ENCODE results near the gene TRAIP.

DNA sequence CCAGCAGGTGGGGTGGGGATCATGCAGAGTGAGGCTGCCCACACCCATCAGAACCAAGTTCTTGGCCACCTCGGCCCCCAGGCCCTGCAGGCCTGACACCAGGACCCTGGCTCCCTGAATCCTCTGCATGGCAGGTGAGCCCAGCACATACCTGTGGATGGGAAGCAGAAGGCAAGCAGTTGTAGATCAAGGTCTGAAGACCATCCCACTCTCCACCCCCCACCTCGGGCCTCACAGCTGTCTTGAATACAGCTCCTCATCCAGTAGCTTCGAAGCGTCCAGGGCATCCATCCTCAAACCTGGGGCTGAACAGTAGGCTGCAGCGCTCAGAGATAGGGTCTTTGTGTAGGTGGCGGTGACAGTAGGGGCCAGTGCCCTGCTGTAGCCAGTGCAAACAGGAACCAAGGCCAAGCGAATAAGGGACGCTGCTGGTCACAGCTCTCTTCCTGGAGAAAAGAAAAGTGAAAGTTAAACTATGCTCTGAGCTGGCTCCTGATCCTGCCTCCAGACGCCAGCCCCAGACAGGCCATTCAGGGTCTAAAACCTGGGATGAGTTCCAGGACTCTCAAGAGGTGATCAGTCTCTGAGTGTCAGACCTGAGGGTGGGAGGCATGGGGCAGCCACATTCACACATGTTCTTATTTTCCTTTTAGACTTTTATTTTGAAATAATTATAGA, 42.7 kb downstream of the TRAIP start, which contains the start of gene UBA7:
- TF ChIP-seq, protein P1, sequence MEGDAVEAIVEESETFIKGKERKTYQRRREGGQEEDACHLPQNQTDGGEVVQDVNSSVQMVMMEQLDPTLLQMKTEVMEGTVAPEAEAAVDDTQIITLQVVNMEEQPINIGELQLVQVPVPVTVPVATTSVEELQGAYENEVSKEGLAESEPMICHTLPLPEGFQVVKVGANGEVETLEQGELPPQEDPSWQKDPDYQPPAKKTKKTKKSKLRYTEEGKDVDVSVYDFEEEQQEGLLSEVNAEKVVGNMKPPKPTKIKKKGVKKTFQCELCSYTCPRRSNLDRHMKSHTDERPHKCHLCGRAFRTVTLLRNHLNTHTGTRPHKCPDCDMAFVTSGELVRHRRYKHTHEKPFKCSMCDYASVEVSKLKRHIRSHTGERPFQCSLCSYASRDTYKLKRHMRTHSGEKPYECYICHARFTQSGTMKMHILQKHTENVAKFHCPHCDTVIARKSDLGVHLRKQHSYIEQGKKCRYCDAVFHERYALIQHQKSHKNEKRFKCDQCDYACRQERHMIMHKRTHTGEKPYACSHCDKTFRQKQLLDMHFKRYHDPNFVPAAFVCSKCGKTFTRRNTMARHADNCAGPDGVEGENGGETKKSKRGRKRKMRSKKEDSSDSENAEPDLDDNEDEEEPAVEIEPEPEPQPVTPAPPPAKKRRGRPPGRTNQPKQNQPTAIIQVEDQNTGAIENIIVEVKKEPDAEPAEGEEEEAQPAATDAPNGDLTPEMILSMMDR (IDR thresholded peaks at IDR 0.05): no peak
- TF ChIP-seq POLR2A (IDR thresholded peaks at IDR 0.05): peak; percentile 21 to 26

Measured in Peyer's patch (tissue), 4 donors.